Measurements from ENCODE around the gene CCDC187. TPM values are rescaled to one million over a fixed set of nuclear protein-coding genes. Genes with fewer than 3 reads are reported as not detected.

CCDC187 gene
- polyA plus RNA-seq, 1 donor from 2014 or later: not detected

DNA sequence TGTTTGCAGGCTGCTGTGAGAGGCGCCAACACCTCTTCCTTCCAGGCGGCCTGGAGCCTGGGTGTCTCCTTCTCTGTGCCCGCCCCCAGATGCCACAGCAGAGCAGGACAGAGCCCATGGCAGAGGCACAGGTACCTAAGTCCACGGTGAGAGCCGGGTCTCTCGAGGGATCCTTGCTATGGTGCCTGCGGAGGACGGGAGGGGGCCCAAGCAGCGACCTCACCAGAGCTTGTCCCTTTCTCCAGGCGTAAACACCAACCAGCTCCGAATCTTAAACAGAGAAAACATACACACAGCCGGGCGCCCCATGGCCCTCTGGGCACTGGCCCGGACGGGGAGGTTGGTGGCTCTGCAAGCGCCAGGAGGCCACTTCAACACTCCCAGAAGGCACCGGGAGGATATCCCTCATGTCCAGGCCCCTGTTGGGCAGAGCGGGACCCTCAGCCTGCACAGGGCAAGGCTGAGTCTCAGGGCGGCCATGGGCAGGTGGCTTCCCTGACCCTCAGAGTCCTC lies 11.8 kb downstream of the CCDC187 start:
- H4K20me1 ChIP-seq (ENCODE audit: insufficient read depth): no peaks in the 10 kb centered on the region
- no peaks in the 10 kb centered on the region for H3K79me2 ChIP-seq (replicated peaks; ENCODE audit: insufficient read depth, low read length)
- H3K9me3 ChIP-seq (ENCODE audit: low read length): no peaks in the 10 kb centered on the region
- no peak overlapping the region for H2AFZ ChIP-seq (ENCODE audit: low read depth, low read length)
- no peaks in the 10 kb centered on the region for H3F3A ChIP-seq (ENCODE audit: insufficient read depth, low read length, poor library complexity, severe bottlenecking)
- H3K9ac ChIP-seq (ENCODE audit: low read length): no peak overlapping the region
- H3K27me3 ChIP-seq (ENCODE audit: insufficient read depth, low read depth, low read length): no peaks in the 10 kb centered on the region
- H3K9me2 ChIP-seq (ENCODE audit: insufficient read depth, low read length): no peaks in the 10 kb centered on the region
- no peak overlapping the region for H3K27ac ChIP-seq (ENCODE audit: low read length)
- H3K36me3 ChIP-seq (ENCODE audit: insufficient read depth, low read length): no peaks in the 10 kb centered on the region
- no peak overlapping the region for H3K4me3 ChIP-seq (ENCODE audit: low read length)
- no peak for TF ChIP-seq EZH2 (IDR thresholded peaks at IDR 0.05; ENCODE audit: borderline replicate concordance, insufficient read depth, low read length, poor library complexity, severe bottlenecking)
- TF ChIP-seq SMC3 (conservative IDR thresholded peaks at IDR 0.05; ENCODE audit: poor library complexity): no peak
- no peak for TF ChIP-seq REST (IDR thresholded peaks at IDR 0.05; ENCODE audit: borderline replicate concordance)
- TF ChIP-seq CTCF (IDR thresholded peaks at IDR 0.05; ENCODE audit: poor library complexity, severe bottlenecking): no peak
- no peak for TF ChIP-seq TAF1 (IDR thresholded peaks at IDR 0.05; ENCODE audit: low read depth)
- no peak for TF ChIP-seq MXI1 (conservative IDR thresholded peaks at IDR 0.05; ENCODE audit: poor library complexity, severe bottlenecking)
- TF ChIP-seq RAD21 (conservative IDR thresholded peaks at IDR 0.05): no peak
- no peak for TF ChIP-seq POLR2AphosphoS5 (IDR thresholded peaks at IDR 0.05)
- TF ChIP-seq EP300 (conservative IDR thresholded peaks at IDR 0.05; ENCODE audit: poor library complexity, severe bottlenecking): no peak
- no peak overlapping the region for H3K4me2 ChIP-seq (ENCODE audit: low read length)

DNA sequence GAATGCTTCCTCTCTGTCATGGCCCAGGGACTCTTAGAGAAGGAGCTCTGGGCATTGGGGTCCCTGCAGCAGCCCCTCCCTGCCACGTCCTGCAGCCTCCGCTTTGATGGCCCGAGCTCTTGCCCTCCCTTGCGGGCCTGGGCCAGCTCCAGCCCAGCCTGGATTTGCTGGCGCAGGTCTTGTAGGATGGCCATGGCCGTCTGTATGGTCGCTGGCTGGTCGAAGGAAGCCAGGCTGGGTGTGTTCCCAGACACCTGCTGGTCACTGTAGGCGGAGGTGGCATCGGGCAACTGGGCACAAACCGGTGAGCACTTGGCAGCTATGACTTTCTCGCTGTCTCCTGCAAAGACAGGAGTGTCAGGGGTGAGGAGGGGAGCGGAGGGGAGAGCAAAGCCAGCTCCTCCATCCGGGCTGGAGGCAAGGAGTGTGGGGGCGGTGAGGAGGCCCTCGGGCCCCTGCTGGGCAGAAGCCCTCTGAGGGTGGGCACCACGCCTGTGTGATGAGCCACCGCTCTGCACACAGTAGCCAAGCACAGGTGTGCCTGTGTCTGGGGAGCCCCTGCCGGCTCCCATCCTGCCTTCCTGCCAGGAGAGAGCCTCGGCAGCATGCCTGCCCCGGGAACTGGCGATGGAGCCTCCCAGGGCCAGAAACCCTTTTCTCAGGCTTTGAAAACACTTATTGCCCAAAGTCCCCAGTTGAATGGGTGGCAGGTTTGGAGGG lies 12.4 kb downstream of the CCDC187 start:
- Histone ChIP-seq H3K9me2 (ENCODE audit: insufficient read depth, low read length) (no peaks in the 10 kb centered on the region), H3K9ac (ENCODE audit: low read length) (no peak overlapping the region), H3F3A (ENCODE audit: insufficient read depth, low read length, poor library complexity, severe bottlenecking) (no peaks in the 10 kb centered on the region), H3K36me3 (ENCODE audit: insufficient read depth, low read length) (no peaks in the 10 kb centered on the region), H3K4me2 (ENCODE audit: low read length) (no peak overlapping the region), H3K27ac (ENCODE audit: low read length) (no peak overlapping the region), H4K20me1 (ENCODE audit: insufficient read depth) (no peaks in the 10 kb centered on the region), H2AFZ (ENCODE audit: low read depth, low read length) (no peak overlapping the region), H3K4me3 (ENCODE audit: low read length) (no peak overlapping the region), H3K9me3 (ENCODE audit: low read length) (no peaks in the 10 kb centered on the region), H3K79me2 (replicated peaks; ENCODE audit: insufficient read depth, low read length) (no peaks in the 10 kb centered on the region), H3K27me3 (ENCODE audit: insufficient read depth, low read depth, low read length) (no peaks in the 10 kb centered on the region)
- TF ChIP-seq EZH2 (IDR thresholded peaks at IDR 0.05; ENCODE audit: borderline replicate concordance, insufficient read depth, low read length, poor library complexity, severe bottlenecking) (no peak), CTCF (IDR thresholded peaks at IDR 0.05; ENCODE audit: poor library complexity, severe bottlenecking) (no peak), REST (IDR thresholded peaks at IDR 0.05; ENCODE audit: borderline replicate concordance) (no peak), TAF1 (IDR thresholded peaks at IDR 0.05; ENCODE audit: low read depth) (no peak), EP300 (conservative IDR thresholded peaks at IDR 0.05; ENCODE audit: poor library complexity, severe bottlenecking) (no peak), MXI1 (conservative IDR thresholded peaks at IDR 0.05; ENCODE audit: poor library complexity, severe bottlenecking) (no peak), RAD21 (conservative IDR thresholded peaks at IDR 0.05) (no peak), SMC3 (conservative IDR thresholded peaks at IDR 0.05; ENCODE audit: poor library complexity) (no peak), POLR2AphosphoS5 (IDR thresholded peaks at IDR 0.05) (no peak)

Measured in neural cell (in vitro differentiated cells).